KMS-11 (cell line): ENCODE data around the gene KDM4B.

ENCODE experiments used
- H2AFZ ChIP-seq: fragments of 200-600 bp; sonication (generic); 2 replicates; pipeline ENCODE4 v1.6.1; 2016; ENCODE audit warnings: antibody characterized with exemption, mixed run types, low read depth
- H3K27ac ChIP-seq: fragments of 200-600 bp; sonication (generic); 2 replicates; pipeline ENCODE4 v1.6.1; 2016; ENCODE audit warnings: mild to moderate bottlenecking, mixed run types
- H3K27me3 ChIP-seq: fragments of 200-600 bp; sonication (generic); 2 replicates; pipeline ENCODE4 v1.6.1; 2017; ENCODE audit warnings: mild to moderate bottlenecking, low read depth, mixed run types, moderate library complexity; ENCODE audit not compliant: insufficient read depth
- H3K36me3 ChIP-seq: fragments of 200-600 bp; sonication (generic); 2 replicates; pipeline ENCODE4 v1.6.1; 2017; ENCODE audit warnings: mild to moderate bottlenecking, mixed run types; ENCODE audit not compliant: insufficient read depth
- H3K4me1 ChIP-seq: fragments of 200-600 bp; sonication (generic); 2 replicates; pipeline ENCODE4 v1.6.1; 2016; ENCODE audit warnings: mild to moderate bottlenecking, low read depth, mixed run types; ENCODE audit not compliant: poor library complexity, severe bottlenecking
- H3K4me2 ChIP-seq: fragments of 200-600 bp; sonication (generic); 2 replicates; pipeline ENCODE4 v1.7.0; 2016; ENCODE audit warnings: mild to moderate bottlenecking, mixed run types
- H3K4me3 ChIP-seq: fragments of 200-600 bp; sonication (generic); IDR thresholded peaks from 2 replicates; pipeline ENCODE4 v1.6.1; 2017; ENCODE audit warnings: low read depth, low read length, mixed read lengths; ENCODE audit not compliant: insufficient read depth
- H3K79me2 ChIP-seq: fragments of 200-600 bp; sonication (generic); 2 replicates; pipeline ENCODE4 v1.6.1; 2016; ENCODE audit warnings: low read depth, mixed run types; ENCODE audit not compliant: insufficient read depth
- H3K9ac ChIP-seq: fragments of 200-600 bp; sonication (generic); 2 replicates; pipeline ENCODE4 v1.6.1; 2016; ENCODE audit warnings: mild to moderate bottlenecking, mixed run types
- H4K20me1 ChIP-seq: fragments of 200-600 bp; sonication (generic); 2 replicates; pipeline ENCODE4 v1.6.1; 2016; ENCODE audit warnings: mild to moderate bottlenecking, mixed run types; ENCODE audit not compliant: insufficient read depth
- TF ChIP-seq, protein P1 (sequence below): fragments of 200-600 bp; sonication (generic); conservative IDR thresholded peaks from 2 replicates; pipeline ENCODE4 v1.6.1; 2017; ENCODE audit warnings: low read depth, mild to moderate bottlenecking, antibody characterized with exemption, low read length, moderate library complexity, mixed read lengths

KDM4B gene

DNA sequence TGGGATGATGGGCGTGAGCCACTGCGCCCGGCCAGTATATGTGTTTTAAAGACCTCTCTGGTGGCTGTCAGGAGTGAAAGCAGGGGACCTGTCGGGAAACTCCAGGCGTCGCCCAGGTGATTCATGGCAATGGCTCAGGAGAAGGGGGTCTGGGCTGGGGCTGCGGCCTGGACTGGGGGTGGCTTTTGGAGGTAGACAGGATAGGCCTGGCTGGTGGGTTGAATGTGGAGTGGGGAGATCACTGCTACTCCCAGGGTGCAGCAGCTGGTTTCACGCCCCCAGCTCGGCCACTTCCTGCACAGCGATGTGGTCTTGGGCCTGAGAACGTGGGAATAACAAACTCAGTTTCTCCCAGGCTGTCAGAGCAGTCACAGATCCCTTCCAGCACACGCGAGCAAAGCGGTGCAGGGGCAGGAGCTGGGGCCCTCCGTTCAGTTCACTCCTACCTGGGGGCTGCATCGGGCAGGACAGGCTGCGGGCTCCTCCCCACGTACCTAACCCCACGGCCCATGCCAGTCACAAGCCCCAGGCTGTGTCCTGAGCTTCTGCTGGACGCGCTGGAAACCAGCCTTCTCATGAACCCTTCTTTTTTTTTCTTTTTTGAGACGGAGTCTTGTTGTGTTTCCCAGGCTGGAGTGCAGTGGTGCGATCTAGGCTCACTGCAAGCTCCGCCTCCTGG is 18.9 kb downstream of the KDM4B start:
- Histone ChIP-seq H3K9ac (no peak overlapping the region), H2AFZ (no peak overlapping the region), H3K36me3 (no peaks in the 10 kb centered on the region), H3K4me1 (no peaks in the 10 kb centered on the region), H3K4me2 (no peak overlapping the region), H3K79me2 (peaks cover 14% of the 10 kb centered on the region; the same call in 1 of the 2 replicates), H3K4me3 (no peak overlapping the region), H4K20me1 (no peaks in the 10 kb centered on the region), H3K27ac (no peak overlapping the region), H3K27me3 (no peaks in the 10 kb centered on the region)
- TF ChIP-seq, protein P1, sequence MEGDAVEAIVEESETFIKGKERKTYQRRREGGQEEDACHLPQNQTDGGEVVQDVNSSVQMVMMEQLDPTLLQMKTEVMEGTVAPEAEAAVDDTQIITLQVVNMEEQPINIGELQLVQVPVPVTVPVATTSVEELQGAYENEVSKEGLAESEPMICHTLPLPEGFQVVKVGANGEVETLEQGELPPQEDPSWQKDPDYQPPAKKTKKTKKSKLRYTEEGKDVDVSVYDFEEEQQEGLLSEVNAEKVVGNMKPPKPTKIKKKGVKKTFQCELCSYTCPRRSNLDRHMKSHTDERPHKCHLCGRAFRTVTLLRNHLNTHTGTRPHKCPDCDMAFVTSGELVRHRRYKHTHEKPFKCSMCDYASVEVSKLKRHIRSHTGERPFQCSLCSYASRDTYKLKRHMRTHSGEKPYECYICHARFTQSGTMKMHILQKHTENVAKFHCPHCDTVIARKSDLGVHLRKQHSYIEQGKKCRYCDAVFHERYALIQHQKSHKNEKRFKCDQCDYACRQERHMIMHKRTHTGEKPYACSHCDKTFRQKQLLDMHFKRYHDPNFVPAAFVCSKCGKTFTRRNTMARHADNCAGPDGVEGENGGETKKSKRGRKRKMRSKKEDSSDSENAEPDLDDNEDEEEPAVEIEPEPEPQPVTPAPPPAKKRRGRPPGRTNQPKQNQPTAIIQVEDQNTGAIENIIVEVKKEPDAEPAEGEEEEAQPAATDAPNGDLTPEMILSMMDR, result no peak

DNA sequence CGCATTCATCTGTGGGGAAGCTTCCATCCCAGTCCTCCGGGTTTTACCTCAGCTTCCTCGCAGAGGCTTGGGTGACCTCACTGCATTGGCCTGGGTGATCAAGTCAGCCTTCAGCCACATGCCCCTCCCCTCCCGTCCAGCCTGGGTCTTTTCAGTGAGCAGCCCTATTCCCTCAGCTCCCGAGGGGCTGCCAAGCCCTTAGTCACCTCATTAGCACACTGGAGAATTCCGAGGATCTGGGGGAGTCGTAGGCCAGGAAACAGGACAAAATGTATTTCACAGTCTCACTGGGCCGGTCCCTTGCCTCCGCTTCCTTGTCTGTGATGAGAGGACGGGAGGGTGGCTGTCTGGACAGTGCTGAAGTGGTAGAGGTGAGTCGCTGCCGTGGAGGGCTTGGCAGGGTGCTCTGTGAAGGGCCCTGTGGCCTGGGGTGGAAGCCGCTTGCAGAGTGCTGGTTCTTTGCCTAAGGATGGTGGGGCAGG is 19.9 kb downstream of the KDM4B start:
- no peaks in the 10 kb centered on the region for H4K20me1 ChIP-seq
- no peak overlapping the region for H3K4me3 ChIP-seq
- no peak overlapping the region for H2AFZ ChIP-seq
- H3K4me2 ChIP-seq, result no peak overlapping the region
- H3K79me2 ChIP-seq, result peaks cover 14% of the 10 kb centered on the region; the same call in 1 of the 2 replicates
- no peaks in the 10 kb centered on the region for H3K36me3 ChIP-seq
- H3K27me3 ChIP-seq, result no peaks in the 10 kb centered on the region
- H3K4me1 ChIP-seq, result no peaks in the 10 kb centered on the region
- H3K9ac ChIP-seq, result no peak overlapping the region
- TF ChIP-seq, protein P1, result no peak
- no peak overlapping the region for H3K27ac ChIP-seq

GRCh38 chr19:4990306-4990705 is 21.4 kb downstream of the KDM4B start:
- Histone ChIP-seq H3K79me2 (peaks cover 14% of the 10 kb centered on the region; the same call in 1 of the 2 replicates), H4K20me1 (no peaks in the 10 kb centered on the region)

GRCh38 chr19:4991538-4991937 is 22.6 kb downstream of the KDM4B start:
- TF ChIP-seq, protein P1, result no peak
- Histone ChIP-seq H2AFZ (no peak overlapping the region), H3K27ac (no peak overlapping the region), H3K36me3 (no peaks in the 10 kb centered on the region), H3K4me2 (no peak overlapping the region), H3K27me3 (no peaks in the 10 kb centered on the region), H3K4me3 (no peak overlapping the region), H3K4me1 (no peaks in the 10 kb centered on the region), H3K79me2 (peaks cover 14% of the 10 kb centered on the region; the same call in 1 of the 2 replicates), H4K20me1 (no peaks in the 10 kb centered on the region), H3K9ac (no peak overlapping the region)

More at GRCh38 chr19:4990306-4990705, 21.4 kb downstream of the KDM4B start:
- no peak overlapping the region for H3K9ac ChIP-seq
- no peak overlapping the region for H3K4me2 ChIP-seq
- TF ChIP-seq, protein P1, result no peak
- H3K36me3 ChIP-seq, result no peaks in the 10 kb centered on the region
- no peak overlapping the region for H3K4me3 ChIP-seq
- no peak overlapping the region for H2AFZ ChIP-seq
- H3K4me1 ChIP-seq, result no peaks in the 10 kb centered on the region
- no peak overlapping the region for H3K27ac ChIP-seq
- no peaks in the 10 kb centered on the region for H3K27me3 ChIP-seq
